Adrenal gland (tissue), 5 donors: ENCODE measurements around the gene TPD52L2.

Experiments
- CTCF ChIP-seq, 6 experiments: fragments of 450-650 bp in 4 of 6; fragments of 200-600 bp in 2 of 6; sonication (generic) in 1 of 6; IDR thresholded peaks; 1 replicate in 5 of 6; 2 replicates in 1 of 6; pipeline versions ENCODE4 v1.5.1 to v1.8.0; 2016 to 2021; ENCODE audit warnings: antibody characterized with exemption in 6 of 6, mild to moderate bottlenecking in 2 of 6, moderate library complexity in 1 of 6
- POLR2A ChIP-seq, 2 donors: fragments of 450-650 bp; IDR thresholded peaks; one replicate each; pipeline ENCODE4 v1.6.1; 2017; ENCODE audit warnings: antibody characterized with exemption in 2 of 2, mild to moderate bottlenecking in 2 of 2, moderate library complexity in 1 of 2
- donor health status: DM: no; HTN: no; CAD: no.

GRCh38 chr20:63831993-63832686 lies 32.9 kb upstream of the TPD52L2 start:
- TF ChIP-seq POLR2A (IDR thresholded peaks at IDR 0.05) = peak in 1 of 2 donors; percentile 25
- TF ChIP-seq CTCF (IDR thresholded peaks at IDR 0.05) = peak in 1 of 6 experiments; percentile 5
